Measurements from ENCODE around the gene HDAC1. TPM values are rescaled to one million over a fixed set of nuclear protein-coding genes. Genes with fewer than 3 reads are reported as not detected.
"Not testable (repeated sequence)": the region's sequence is repeated elsewhere in the genome, so short reads cannot be mapped to it uniquely, and the experiment has no call there.

Gene HDAC1
- total RNA-seq, 2 experiments from 2014 or later: 136 to 139 TPM

- H3K4me1 Mint-ChIP-seq (ENCODE audit: low read depth): peaks cover 39% of the 10 kb centered on the region
- no peaks in the 10 kb centered on the region for H3K9me3 Mint-ChIP-seq
- no peak for DNase-seq
- peak overlapping the region; percentile 96 for H3K27ac Mint-ChIP-seq
- peaks cover 41% of the 10 kb centered on the region for H3K36me3 Mint-ChIP-seq
- ChIA-PET CTCF (interaction anchor here (0.7 to 1.3 kb wide), 4 partner anchors 8 to 14 kb away, joined by 3 to 6 read pairs (median 4); no protein-coding TSS in a partner anchor), POLR2A (interaction anchor here (0.8 to 1.8 kb wide), 2 partner anchors 77 to 79 kb away, joined by 3 to 6 read pairs; partner anchors contain the start of genes MARCKSL1 and TXLNA)
- intact Hi-C loops (cut with micrococcal nuclease): no loop called here
- H3K27me3 Mint-ChIP-seq: no peaks in the 10 kb centered on the region
- H3K4me3 Mint-ChIP-seq: peak overlapping the region; percentile 78
Measured at GRCh38 chr1:32256473-32257226, 35.2 kb upstream of the HDAC1 start.

GRCh38 chr1:32257227-32257508 is 34.7 kb upstream of the HDAC1 start:
- Mint-ChIP-seq H3K36me3 (peaks cover 36% of the 10 kb centered on the region), H3K27me3 (no peaks in the 10 kb centered on the region), H3K4me1 (ENCODE audit: low read depth) (peaks cover 39% of the 10 kb centered on the region), H3K27ac (peak overlapping the region; percentile 96), H3K4me3 (peak overlapping the region; percentile 78), H3K9me3 (no peaks in the 10 kb centered on the region)
- CTCF ChIA-PET: interaction anchor here (1.3 kb wide), 1 partner anchor 9 kb away, joined by 4 read pairs; no protein-coding TSS in a partner anchor
- DNase-seq: no peak
- POLR2A ChIA-PET: interaction anchor here (0.8 kb wide), 1 partner anchor 79 kb away, joined by 3 read pairs; the partner anchor contains the start of gene MARCKSL1
- intact Hi-C loops (cut with micrococcal nuclease): no loop called here

- CTCF ChIA-PET: interaction anchor here (1.0 to 4.0 kb wide), 3 partner anchors 9 to 23 kb away, joined by 3 to 17 read pairs (median 5); partner anchors contain the start of gene FAM167B
- POLR2A ChIA-PET: interaction anchor here (1.1 kb wide), 1 partner anchor 12 kb away, joined by 3 read pairs; the partner anchor contains the start of gene LCK
- H3K9me3 Mint-ChIP-seq, H3K27ac Mint-ChIP-seq, H3K4me3 Mint-ChIP-seq, DNase-seq, H3K27me3 Mint-ChIP-seq: not testable (repeated sequence)
- peaks cover 54% of the 10 kb centered on the region for H3K4me1 Mint-ChIP-seq (ENCODE audit: low read depth)
- intact Hi-C loops (cut with micrococcal nuclease): loop anchor here (1.0 kb wide), 1 partner anchor 8 kb away; no protein-coding TSS in a partner anchor
- H3K36me3 Mint-ChIP-seq: peaks cover 21% of the 10 kb centered on the region
Measured at GRCh38 chr1:32263236-32263593, 28.7 kb upstream of the HDAC1 start.

GRCh38 chr1:32263744-32264143 is 28.1 kb upstream of the HDAC1 start:
- Mint-ChIP-seq H3K27me3 (no peaks in the 10 kb centered on the region), H3K27ac (peak overlapping the region; percentile 85), H3K4me1 (ENCODE audit: low read depth) (peaks cover 52% of the 10 kb centered on the region), H3K36me3 (peaks cover 20% of the 10 kb centered on the region), H3K4me3 (no peak overlapping the region), H3K9me3 (no peaks in the 10 kb centered on the region)
- POLR2A ChIA-PET: no interaction called here
- CTCF ChIA-PET: interaction anchor here (1.0 to 4.0 kb wide), 3 partner anchors 10 to 23 kb away, joined by 3 to 17 read pairs (median 5); partner anchors contain the start of gene FAM167B
- intact Hi-C loops (cut with micrococcal nuclease): loop anchor here (1.0 kb wide), 2 partner anchors 8 to 10 kb away; no protein-coding TSS in a partner anchor
- peak; percentile 50 for DNase-seq

- no peak overlapping the region for H3K4me3 Mint-ChIP-seq
- POLR2A ChIA-PET: interaction anchor here (0.5 to 2.4 kb wide), 2 partner anchors 15 to 24 kb away, joined by 5 to 7 read pairs; partner anchors contain the start of gene LCK
- no peaks in the 10 kb centered on the region for H3K9me3 Mint-ChIP-seq
- DNase-seq: no peak
- intact Hi-C loops (cut with micrococcal nuclease): no loop called here
- peaks cover 49% of the 10 kb centered on the region for H3K4me1 Mint-ChIP-seq (ENCODE audit: low read depth)
- CTCF ChIA-PET: interaction anchor here (0.6 to 4.0 kb wide), 4 partner anchors 10 to 51 kb away, joined by 3 to 17 read pairs (median 4); partner anchors contain the start of gene FAM167B
- H3K27me3 Mint-ChIP-seq: no peaks in the 10 kb centered on the region
- peak overlapping the region; percentile 82 for H3K27ac Mint-ChIP-seq
- peaks cover 16% of the 10 kb centered on the region for H3K36me3 Mint-ChIP-seq
Measured at GRCh38 chr1:32265846-32266245, 26.0 kb upstream of the HDAC1 start.

- ChIA-PET POLR2A (no interaction called here), CTCF (no interaction called here)
- H3K27ac Mint-ChIP-seq: peak overlapping the region; percentile 98
- H3K9me3 Mint-ChIP-seq: no peaks in the 10 kb centered on the region
- DNase-seq: peak; percentile 50
- H3K4me1 Mint-ChIP-seq (ENCODE audit: low read depth): peaks cover 60% of the 10 kb centered on the region
- H3K27me3 Mint-ChIP-seq: no peaks in the 10 kb centered on the region
- peaks cover 25% of the 10 kb centered on the region for H3K36me3 Mint-ChIP-seq
- H3K4me3 Mint-ChIP-seq: peak overlapping the region; percentile 67
- intact Hi-C loops (cut with micrococcal nuclease): no loop called here
Measured at GRCh38 chr1:32266921-32267591, 24.8 kb upstream of the HDAC1 start.

- ChIA-PET POLR2A (interaction anchor here (1.5 kb wide), 1 partner anchor 19 kb away, joined by 4 read pairs; the partner anchor contains the start of gene LCK), CTCF (interaction anchor here (0.6 to 2.1 kb wide), 4 partner anchors 13 to 54 kb away, joined by 3 to 8 read pairs (median 4); no protein-coding TSS in a partner anchor)
- Mint-ChIP-seq H3K4me3 (no peak overlapping the region), H3K27me3 (no peaks in the 10 kb centered on the region), H3K4me1 (ENCODE audit: low read depth) (peaks cover 64% of the 10 kb centered on the region), H3K36me3 (peaks cover 32% of the 10 kb centered on the region), H3K9me3 (no peaks in the 10 kb centered on the region), H3K27ac (peak overlapping the region; percentile 72)
- intact Hi-C loops (cut with micrococcal nuclease): no loop called here
- DNase-seq: no peak
Measured at GRCh38 chr1:32269744-32270143, 22.1 kb upstream of the HDAC1 start.

GRCh38 chr1:32272557-32273390 is 19.1 kb upstream of the HDAC1 start:
- DNase-seq: peak; percentile 51
- intact Hi-C loops (cut with micrococcal nuclease): loop anchor here (1.0 to 2.0 kb wide), 3 partner anchors 8 to 22 kb away; no protein-coding TSS in a partner anchor
- H3K4me3 Mint-ChIP-seq: peak overlapping the region; percentile 42
- ChIA-PET POLR2A (interaction anchor here (0.8 kb wide), 1 partner anchor 20 kb away, joined by 4 read pairs; no protein-coding TSS in a partner anchor), CTCF (interaction anchor here (0.7 to 1.5 kb wide), 3 partner anchors 24 to 57 kb away, joined by 3 to 6 read pairs (median 4); no protein-coding TSS in a partner anchor)
- H3K9me3 Mint-ChIP-seq: no peaks in the 10 kb centered on the region
- peak overlapping the region; percentile 90 for H3K27ac Mint-ChIP-seq
- H3K4me1 Mint-ChIP-seq (ENCODE audit: low read depth): peaks cover 46% of the 10 kb centered on the region
- H3K36me3 Mint-ChIP-seq: peaks cover 40% of the 10 kb centered on the region
- H3K27me3 Mint-ChIP-seq: no peaks in the 10 kb centered on the region

GRCh38 chr1:32273391-32274208 is 18.3 kb upstream of the HDAC1 start:
- CTCF ChIA-PET: interaction anchor here (0.8 to 1.5 kb wide), 2 partner anchors 25 to 58 kb away, joined by 3 to 6 read pairs; no protein-coding TSS in a partner anchor
- no peaks in the 10 kb centered on the region for H3K9me3 Mint-ChIP-seq
- H3K27me3 Mint-ChIP-seq: no peaks in the 10 kb centered on the region
- intact Hi-C loops (cut with micrococcal nuclease): loop anchor here (1.0 to 2.0 kb wide), 3 partner anchors 9 to 23 kb away; no protein-coding TSS in a partner anchor
- peak overlapping the region; percentile 90 for H3K27ac Mint-ChIP-seq
- peaks cover 47% of the 10 kb centered on the region for H3K36me3 Mint-ChIP-seq
- H3K4me1 Mint-ChIP-seq (ENCODE audit: low read depth): peaks cover 46% of the 10 kb centered on the region
- H3K4me3 Mint-ChIP-seq: peak overlapping the region; percentile 42
- POLR2A ChIA-PET: interaction anchor here (1.2 kb wide), 1 partner anchor 73 kb away, joined by 4 read pairs; the partner anchor contains the start of gene CCDC28B
- peak; percentile 90 for DNase-seq

GRCh38 chr1:32274646-32275340 is 17.1 kb upstream of the HDAC1 start:
- Mint-ChIP-seq H3K27me3 (no peaks in the 10 kb centered on the region), H3K4me3 (no peak overlapping the region), H3K36me3 (peaks cover 59% of the 10 kb centered on the region), H3K9me3 (no peaks in the 10 kb centered on the region), H3K27ac (peak overlapping the region; percentile 90), H3K4me1 (ENCODE audit: low read depth) (peaks cover 43% of the 10 kb centered on the region)
- no peak for DNase-seq
- CTCF ChIA-PET: interaction anchor here (1.5 kb wide), 1 partner anchor 26 kb away, joined by 6 read pairs; no protein-coding TSS in a partner anchor
- intact Hi-C loops (cut with micrococcal nuclease): no loop called here
- POLR2A ChIA-PET: interaction anchor here (1.2 kb wide), 1 partner anchor 74 kb away, joined by 4 read pairs; the partner anchor contains the start of gene CCDC28B
